Gastroesophageal sphincter (tissue), 3 donors: ENCODE results near the gene EXOC4.

Source experiments
- CTCF ChIP-seq, 4 experiments: fragments of 200-600 bp in 2 of 4; fragments of 450-650 bp in 2 of 4; sonication (generic) in 1 of 4; IDR thresholded peaks; one replicate each; pipeline ENCODE4 v1.5.1; 2017 to 2019; ENCODE audit warnings: antibody characterized with exemption in 4 of 4, mild to moderate bottlenecking in 2 of 4, moderate library complexity in 2 of 4
- EP300 ChIP-seq: sonication (generic); formaldehyde crosslinking; IDR thresholded peaks from one replicate; pipeline ENCODE4 v1.6.1; 2017; ENCODE audit warnings: antibody characterized with exemption, mild to moderate bottlenecking

DNA sequence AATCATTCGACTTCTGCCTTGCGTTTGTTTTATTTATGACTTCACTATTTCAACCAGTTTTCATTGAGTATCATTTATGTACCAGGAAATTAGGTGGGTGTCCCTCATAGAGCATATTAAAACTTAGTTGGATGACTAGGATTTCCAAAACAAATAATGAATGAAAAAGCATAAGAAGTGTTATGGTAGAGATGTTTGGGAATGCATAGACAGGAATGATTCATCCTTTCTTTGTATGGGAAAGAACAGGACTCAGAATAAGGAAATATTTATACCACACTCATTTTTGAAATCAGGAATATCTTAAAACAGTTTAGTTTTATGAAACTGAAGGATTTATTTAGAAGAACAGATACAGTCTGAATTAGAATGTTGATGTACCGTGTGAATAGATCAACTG lies 315.7 kb downstream of the EXOC4 start:
- TF ChIP-seq CTCF (IDR thresholded peaks at IDR 0.05) (no peak), EP300 (no peak)
